ENCODE results near the gene LBHD1. TPM values are rescaled to one million over a fixed set of nuclear protein-coding genes. Genes with fewer than 3 reads are reported as not detected.

Gene LBHD1
- total and polyA plus RNA-seq, 2 of the 13 experiments (the other 11 are each of a cell fraction or from before 2014, with no cell fraction given): 3.2 to 3.7 TPM

GRCh38 chr11:62671608-62672389 is at the start of gene LBHD1, which contains the start of gene UQCC3 (continued):
- no peak for TF ChIP-seq GLMP (CRISPR knock-in tag; IDR thresholded peaks at IDR 0.05; ENCODE audit: borderline replicate concordance)
- TF ChIP-seq ZNF564 (CRISPR knock-in tag; IDR thresholded peaks at IDR 0.05): peak; percentile 50; the same call in 1 of the 2 replicates
- no peak for TF ChIP-seq RAD51 (IDR thresholded peaks at IDR 0.05; ENCODE audit: borderline replicate concordance)
- peak; percentile 77 for TF ChIP-seq KMT2A (CRISPR knock-in tag; IDR thresholded peaks at IDR 0.05)
- TF ChIP-seq BCLAF1 (IDR thresholded peaks at IDR 0.05): no peak
- 0 out of 2 replicates have a peak, but pooled peaks have one; percentile 80 for TF ChIP-seq SNAPC4 (CRISPR knock-in tag; IDR thresholded peaks at IDR 0.05)
- peak; percentile 61 for TF ChIP-seq ZSCAN31 (CRISPR knock-in tag; IDR thresholded peaks at IDR 0.05; ENCODE audit: low read depth)
- TF ChIP-seq ZHX1 (CRISPR knock-in tag; IDR thresholded peaks at IDR 0.05; ENCODE audit: low read depth): 0 out of 2 replicates have a peak, but pooled peaks have one; percentile 41
- TF ChIP-seq ZNF235 (CRISPR knock-in tag; IDR thresholded peaks at IDR 0.05; ENCODE audit: borderline replicate concordance): no peak
- TF ChIP-seq MYC (CRISPR knock-in tag; IDR thresholded peaks at IDR 0.05; ENCODE audit: borderline replicate concordance): peak; percentile 69
- peak; percentile 92 for TF ChIP-seq GABPB1 (CRISPR knock-in tag; IDR thresholded peaks at IDR 0.05)
- TF ChIP-seq MAX (IDR thresholded peaks at IDR 0.05): peak; percentile 65
- 0 out of 2 replicates have a peak, but pooled peaks have one; percentile 29 for TF ChIP-seq ZMYM3 (CRISPR knock-in tag; IDR thresholded peaks at IDR 0.05)
- TF ChIP-seq KDM4B (CRISPR knock-in tag; IDR thresholded peaks at IDR 0.05): no peak
- TF ChIP-seq ZNF362 (CRISPR knock-in tag; IDR thresholded peaks at IDR 0.05; ENCODE audit: borderline replicate concordance): no peak; the same call in 1 of the 2 replicates

Measured in HepG2 (cell line).